GM12865 (cell line): ENCODE measurements around the gene FKBP10.
"Not testable (repeated sequence)": the region's sequence is repeated elsewhere in the genome, so short reads cannot be mapped to it uniquely, and the experiment has no call there.

Source experiments
- DNase-seq: peaks from one replicate; pipeline ENCODE4 v3.0.0; 2010; ENCODE audit warnings: low read depth
- H3K4me3 ChIP-seq: 2 replicates; pipeline ENCODE4 v1.5.1; 2011; ENCODE audit warnings: mild to moderate bottlenecking, low read depth, low read length, control low read depth
- TF ChIP-seq, protein P1 (sequence below): IDR thresholded peaks from 2 replicates; pipeline ENCODE4 v1.5.1; 2011; ENCODE audit warnings: low read length, control low read depth, low read depth, inconsistent platforms; ENCODE audit not compliant: insufficient read depth; ENCODE audit errors: missing control alignments

Gene FKBP10

DNA sequence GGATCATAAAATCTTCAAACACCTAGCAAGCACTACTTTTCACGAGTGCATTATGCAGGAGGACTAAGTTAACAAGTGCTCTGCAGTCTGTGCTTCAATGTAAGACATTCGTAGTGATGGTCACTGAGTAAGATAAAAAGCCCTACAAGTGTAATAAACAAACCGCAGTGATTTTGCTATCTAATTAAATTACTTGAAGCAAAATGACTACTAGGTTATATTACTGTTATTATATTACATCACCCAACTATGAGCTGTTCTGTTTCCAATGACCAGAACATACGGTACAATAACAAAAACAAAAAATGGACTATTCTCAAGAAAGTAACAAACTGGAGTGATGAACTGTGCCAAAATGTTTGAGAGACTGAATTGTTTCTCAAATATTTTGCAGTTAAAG lies 36.0 kb downstream of the FKBP10 start:
- TF ChIP-seq, protein P1, sequence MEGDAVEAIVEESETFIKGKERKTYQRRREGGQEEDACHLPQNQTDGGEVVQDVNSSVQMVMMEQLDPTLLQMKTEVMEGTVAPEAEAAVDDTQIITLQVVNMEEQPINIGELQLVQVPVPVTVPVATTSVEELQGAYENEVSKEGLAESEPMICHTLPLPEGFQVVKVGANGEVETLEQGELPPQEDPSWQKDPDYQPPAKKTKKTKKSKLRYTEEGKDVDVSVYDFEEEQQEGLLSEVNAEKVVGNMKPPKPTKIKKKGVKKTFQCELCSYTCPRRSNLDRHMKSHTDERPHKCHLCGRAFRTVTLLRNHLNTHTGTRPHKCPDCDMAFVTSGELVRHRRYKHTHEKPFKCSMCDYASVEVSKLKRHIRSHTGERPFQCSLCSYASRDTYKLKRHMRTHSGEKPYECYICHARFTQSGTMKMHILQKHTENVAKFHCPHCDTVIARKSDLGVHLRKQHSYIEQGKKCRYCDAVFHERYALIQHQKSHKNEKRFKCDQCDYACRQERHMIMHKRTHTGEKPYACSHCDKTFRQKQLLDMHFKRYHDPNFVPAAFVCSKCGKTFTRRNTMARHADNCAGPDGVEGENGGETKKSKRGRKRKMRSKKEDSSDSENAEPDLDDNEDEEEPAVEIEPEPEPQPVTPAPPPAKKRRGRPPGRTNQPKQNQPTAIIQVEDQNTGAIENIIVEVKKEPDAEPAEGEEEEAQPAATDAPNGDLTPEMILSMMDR = no peak
- no peak for DNase-seq
- H3K4me3 ChIP-seq = no peak overlapping the region

DNA sequence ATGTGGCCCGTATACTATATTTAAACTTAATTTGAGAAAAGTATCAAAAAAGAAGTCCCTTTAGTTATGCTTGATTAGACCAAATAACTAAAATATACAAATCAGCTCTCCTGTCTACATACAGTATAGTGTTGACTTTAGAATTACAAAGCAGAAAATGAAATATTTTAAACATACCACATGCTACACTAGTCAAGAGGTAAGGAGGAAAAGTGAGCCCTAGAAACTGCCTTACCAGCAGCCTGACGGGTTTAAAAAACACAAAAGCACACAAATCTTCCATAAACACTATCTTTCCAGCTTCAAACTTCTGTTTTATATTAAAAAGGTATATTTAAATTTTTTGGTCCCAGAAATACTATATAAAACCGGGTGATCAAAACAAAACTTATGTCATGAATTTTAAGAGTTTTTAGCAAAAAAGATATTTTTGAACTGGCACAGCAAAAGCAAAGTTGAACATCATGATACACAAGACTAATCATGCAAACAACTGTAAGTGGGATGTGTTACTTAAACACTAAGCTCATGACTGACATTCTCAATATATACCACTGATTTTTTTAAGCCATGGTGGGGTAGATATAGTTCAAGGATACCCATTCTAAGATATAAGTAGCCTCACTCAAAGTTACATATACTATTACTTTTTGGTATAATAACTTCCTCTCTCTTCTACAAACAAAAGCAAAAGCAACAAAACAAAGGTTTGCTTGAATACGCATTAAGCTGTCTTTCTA lies 36.6 kb downstream of the FKBP10 start:
- TF ChIP-seq, protein P1 = no peak

GRCh38 chr17:41851382-41851781 lies 38.6 kb downstream of the FKBP10 start:
- H3K4me3 ChIP-seq, DNase-seq: not testable (repeated sequence)

More for the DNA sequence above, 36.6 kb downstream of the FKBP10 start:
- no peak overlapping the region for H3K4me3 ChIP-seq
- DNase-seq = no peak

DNA sequence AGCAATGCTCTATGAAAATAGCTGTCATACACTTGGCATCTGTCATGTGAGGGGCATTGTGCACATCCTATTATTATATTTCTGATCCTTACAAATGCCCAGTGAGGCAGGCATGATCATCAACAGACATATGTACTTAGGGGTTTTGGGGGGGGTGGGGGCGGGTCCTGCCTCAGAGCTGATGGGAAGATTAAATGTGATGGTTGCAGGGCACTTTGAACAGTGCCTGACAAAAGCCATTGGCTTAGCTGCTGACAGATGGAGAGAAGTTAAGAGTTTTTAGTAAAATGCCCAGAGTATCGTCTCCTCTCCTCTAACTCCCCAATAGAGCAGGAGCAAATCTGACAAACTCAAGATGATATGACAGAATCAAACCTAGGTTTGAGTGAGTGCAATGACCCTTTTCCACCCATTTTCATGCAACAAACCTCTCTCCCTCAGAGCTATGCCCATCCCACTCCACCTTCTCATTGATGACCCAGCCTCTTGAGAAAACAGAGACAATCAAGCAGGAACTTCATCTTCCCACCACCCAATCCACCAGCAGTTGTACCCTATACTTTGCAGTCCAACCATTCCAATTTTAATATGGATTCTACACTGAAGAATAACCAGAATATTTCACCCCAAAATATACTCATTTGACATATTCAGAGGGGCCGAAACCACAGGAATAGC lies 47.6 kb downstream of the FKBP10 start:
- H3K4me3 ChIP-seq = no peak overlapping the region
- TF ChIP-seq, protein P1 = no peak
- DNase-seq = no peak

- peak; percentile 17 for DNase-seq
- TF ChIP-seq, protein P1 = no peak
- H3K4me3 ChIP-seq = peak overlapping the region; percentile 74
These were observed 50.5 kb downstream of the FKBP10 start for GRCh38 chr17:41863074-41863848.

DNA sequence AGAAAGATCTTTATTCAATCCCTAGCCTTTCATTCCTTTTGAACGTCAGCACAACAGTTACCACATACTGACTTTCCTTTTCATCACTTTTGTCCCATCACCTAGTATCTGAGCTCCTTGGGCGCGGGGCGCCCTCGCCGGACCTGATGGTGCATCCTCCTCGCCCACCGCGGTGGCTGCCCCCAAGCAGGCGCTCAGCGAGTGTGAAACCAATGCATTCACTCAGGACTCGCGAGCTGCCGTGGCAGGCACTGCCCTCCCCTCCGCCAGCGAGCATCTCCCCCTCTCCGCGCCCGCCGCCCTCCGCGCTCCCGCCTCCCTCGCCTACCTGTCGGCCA lies 51.7 kb downstream of the FKBP10 start:
- TF ChIP-seq, protein P1 = no peak
- DNase-seq = no peak
- peak overlapping the region; percentile 74 for H3K4me3 ChIP-seq
